HepG2 (cell line): ENCODE data around the gene KIFC1. TPM values are rescaled to one million over a fixed set of nuclear protein-coding genes. Genes with fewer than 3 reads are reported as not detected.

ENCODE experiments used
- ARHGAP35 ChIP-seq: sonication (generic); formaldehyde crosslinking; IDR thresholded peaks from 2 replicates; pipeline ENCODE4 v1.9.0; 2022; ENCODE audit warnings: mild to moderate bottlenecking, inconsistent platforms, moderate library complexity, missing genetic modification reagents, borderline replicate concordance
- ATRX ChIP-seq: sonication (generic); formaldehyde crosslinking; IDR thresholded peaks from 2 replicates; pipeline ENCODE4 v1.4.0; 2020; ENCODE audit warnings: missing genetic modification reagents, borderline replicate concordance
- BORCS8-MEF2B ChIP-seq: sonication (generic); formaldehyde crosslinking; IDR thresholded peaks from 2 replicates; pipeline ENCODE4 v1.8.0; 2022; ENCODE audit warnings: mild to moderate bottlenecking, missing genetic modification reagents
- CBX5 ChIP-seq: sonication (generic); formaldehyde crosslinking; IDR thresholded peaks from 2 replicates; pipeline ENCODE4 v1.4.0; 2020; ENCODE audit warnings: missing genetic modification reagents, borderline replicate concordance
- CENPT ChIP-seq: sonication (generic); formaldehyde crosslinking; IDR thresholded peaks from 2 replicates; pipeline ENCODE4 v1.8.0; 2022; ENCODE audit warnings: low read depth, mild to moderate bottlenecking, moderate library complexity, missing genetic modification reagents
- ESRRA ChIP-seq: sonication (generic); formaldehyde crosslinking; IDR thresholded peaks from 2 replicates; pipeline ENCODE4 v1.5.1; 2020; ENCODE audit warnings: mild to moderate bottlenecking, low read depth, missing genetic modification reagents
- FOXK1 ChIP-seq: sonication (generic); formaldehyde crosslinking; IDR thresholded peaks from 2 replicates; pipeline ENCODE4 v1.4.0; 2020; ENCODE audit warnings: low read depth, missing genetic modification reagents, borderline replicate concordance
- KDM2A ChIP-seq: sonication (generic); formaldehyde crosslinking; IDR thresholded peaks from 2 replicates; pipeline ENCODE4 v1.4.0; 2020; ENCODE audit warnings: low read depth, missing genetic modification reagents, borderline replicate concordance
- KLF11 ChIP-seq: IDR thresholded peaks from 2 replicates; pipeline ENCODE4 v1.6.1; 2016; ENCODE audit warnings: missing compliant biosample characterization
- KLF6 ChIP-seq: IDR thresholded peaks from 2 replicates; pipeline ENCODE4 v1.8.0; 2016; ENCODE audit warnings: missing biosample characterization, missing genetic modification reagents
- MAF1 ChIP-seq: sonication (generic); formaldehyde crosslinking; IDR thresholded peaks from 2 replicates; pipeline ENCODE4 v1.5.0; 2020; ENCODE audit warnings: missing genetic modification reagents, borderline replicate concordance
- MIXL1 ChIP-seq: IDR thresholded peaks from 2 replicates; pipeline ENCODE4 v1.6.1; 2016
- MXI1 ChIP-seq: IDR thresholded peaks from 3 replicates; pipeline ENCODE4 v1.6.1; 2012; ENCODE audit warnings: low read depth, low read length, inconsistent platforms, borderline replicate concordance
- NFE2L1 ChIP-seq: sonication (generic); formaldehyde crosslinking; IDR thresholded peaks from 2 replicates; pipeline ENCODE4 v1.4.0; 2020; ENCODE audit warnings: missing genetic modification reagents, mild to moderate bottlenecking, borderline replicate concordance
- NR3C1 ChIP-seq: sonication (generic); formaldehyde crosslinking; IDR thresholded peaks from 2 replicates; pipeline ENCODE4 v1.4.0; 2020; ENCODE audit warnings: missing genetic modification reagents
- RAD21 ChIP-seq: fragments of 450-650 bp; formaldehyde crosslinking; IDR thresholded peaks from 2 replicates; pipeline ENCODE4 v1.5.0; 2020; ENCODE audit warnings: mild to moderate bottlenecking
- ZNF160 ChIP-seq: sonication (generic); formaldehyde crosslinking; IDR thresholded peaks from 2 replicates; pipeline ENCODE4 v1.8.0; 2022; ENCODE audit warnings: mild to moderate bottlenecking, inconsistent platforms, missing genetic modification reagents
- ZNF496 ChIP-seq: sonication (generic); formaldehyde crosslinking; IDR thresholded peaks from 2 replicates; pipeline ENCODE4 v1.8.1; 2023; ENCODE audit warnings: mild to moderate bottlenecking, moderate library complexity, missing genetic modification reagents; ENCODE audit not compliant: insufficient replicate concordance
- ZSCAN30 ChIP-seq: sonication (generic); formaldehyde crosslinking; IDR thresholded peaks from 2 replicates; pipeline ENCODE4 v1.5.0; 2020; ENCODE audit warnings: mild to moderate bottlenecking, missing genetic modification reagents
- polyA plus RNA-seq, 8 experiments: library from polyadenylated mRNA; depleted of rRNA in 3 of 8; stranded (reverse) in 7 of 8; unstranded in 1 of 8; fragments of >200 nt; fragmentation: Illumina TruSeq in 4 of 8; extraction: Trizol in 4 of 8; gene quantifications; 2 replicates each; pipeline versions ENCODE4 v1.2.1 to v1.2.3, GENCODE V29; 2011 to 2016; ENCODE audit warnings: low read depth in 4 of 8, missing spikeins in 1 of 8, mixed read lengths in 1 of 8; ENCODE audit not compliant: insufficient read depth in 1 of 8
- total RNA-seq, 5 experiments: library from RNA; depleted of rRNA; stranded (reverse); fragments of >200 nt; fragmentation: Illumina TruSeq; extraction: Trizol; gene quantifications; 2 replicates each; pipeline ENCODE4 v1.2.3, GENCODE V29; 2016; ENCODE audit warnings: low read depth in 1 of 5
- TF ChIP-seq, protein P1 (sequence below): sonication (generic); formaldehyde crosslinking; conservative IDR thresholded peaks from 2 replicates; pipeline ENCODE4 v1.4.0; 2020; ENCODE audit warnings: missing genetic modification reagents
- TF ChIP-seq, protein P2 (sequence below): sonication (generic); formaldehyde crosslinking; IDR thresholded peaks from 2 replicates; pipeline ENCODE4 v1.8.1; 2023; ENCODE audit warnings: mild to moderate bottlenecking, inconsistent platforms, moderate library complexity, missing genetic modification reagents, borderline replicate concordance
- TF ChIP-seq, protein P3 (sequence below): sonication (generic); formaldehyde crosslinking; IDR thresholded peaks from 2 replicates; pipeline ENCODE4 v1.5.1; 2020; ENCODE audit warnings: mild to moderate bottlenecking, missing genetic modification reagents
- TF ChIP-seq, protein P4 (sequence below): sonication (generic); formaldehyde crosslinking; IDR thresholded peaks from 2 replicates; pipeline ENCODE4 v1.4.0; 2020; ENCODE audit warnings: mild to moderate bottlenecking, missing genetic modification reagents

KIFC1 gene
- total and polyA plus RNA-seq, 2 of the 13 experiments (the other 11 are each of a cell fraction or from before 2014, with no cell fraction given) = 25.0 to 45.5 TPM

DNA sequence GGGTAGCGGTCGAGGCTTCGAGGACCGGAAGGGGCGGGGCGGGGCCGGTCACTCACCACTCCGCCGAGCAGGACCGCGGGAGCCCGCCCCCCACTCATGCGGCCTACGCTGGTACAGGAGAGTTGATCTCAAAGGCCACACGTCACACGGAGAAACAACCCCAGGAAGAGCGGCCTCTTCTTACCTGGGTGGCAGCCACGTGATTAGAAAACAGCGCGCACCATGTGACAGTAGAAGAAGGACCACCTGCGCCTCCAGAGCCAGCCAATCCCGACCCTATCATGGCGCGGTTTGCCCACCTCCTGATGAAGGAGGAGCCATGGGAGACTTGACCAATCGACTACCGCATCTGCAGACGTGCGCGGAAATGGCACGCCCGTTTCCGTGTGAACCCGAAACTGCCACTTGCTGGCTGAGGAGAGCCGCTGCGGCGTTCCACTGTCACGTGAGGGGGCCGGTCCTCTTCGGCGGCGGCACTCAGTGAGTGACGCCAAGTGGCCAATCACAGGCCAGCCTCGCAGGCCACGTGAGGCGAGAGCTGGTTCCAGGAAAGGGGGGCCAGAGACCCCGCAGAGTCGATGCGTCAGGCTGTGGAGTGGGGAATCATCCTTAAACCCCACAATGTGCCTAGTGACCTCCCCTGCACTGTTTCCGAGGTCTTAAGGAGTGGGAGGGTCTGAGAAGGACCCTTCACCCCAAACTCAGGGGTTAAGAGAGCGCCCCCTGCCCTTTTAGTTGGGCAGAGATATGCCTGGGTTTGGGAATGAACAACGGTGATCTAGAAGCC is 26.5 kb downstream of the KIFC1 start, which contains the start of gene CUTA (continued):
- no peak for TF ChIP-seq NFE2L1 (CRISPR knock-in tag)
- 0 out of 2 replicates have a peak, but pooled peaks have one; percentile 47 for TF ChIP-seq MAF1 (CRISPR knock-in tag)
- TF ChIP-seq KDM2A (CRISPR knock-in tag) = peak; percentile 71
- TF ChIP-seq MIXL1 = peak; percentile 15; the same call in 1 of the 2 replicates
- TF ChIP-seq, protein P1, sequence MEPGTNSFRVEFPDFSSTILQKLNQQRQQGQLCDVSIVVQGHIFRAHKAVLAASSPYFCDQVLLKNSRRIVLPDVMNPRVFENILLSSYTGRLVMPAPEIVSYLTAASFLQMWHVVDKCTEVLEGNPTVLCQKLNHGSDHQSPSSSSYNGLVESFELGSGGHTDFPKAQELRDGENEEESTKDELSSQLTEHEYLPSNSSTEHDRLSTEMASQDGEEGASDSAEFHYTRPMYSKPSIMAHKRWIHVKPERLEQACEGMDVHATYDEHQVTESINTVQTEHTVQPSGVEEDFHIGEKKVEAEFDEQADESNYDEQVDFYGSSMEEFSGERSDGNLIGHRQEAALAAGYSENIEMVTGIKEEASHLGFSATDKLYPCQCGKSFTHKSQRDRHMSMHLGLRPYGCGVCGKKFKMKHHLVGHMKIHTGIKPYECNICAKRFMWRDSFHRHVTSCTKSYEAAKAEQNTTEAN = peak; percentile 88
- TF ChIP-seq, protein P2, sequence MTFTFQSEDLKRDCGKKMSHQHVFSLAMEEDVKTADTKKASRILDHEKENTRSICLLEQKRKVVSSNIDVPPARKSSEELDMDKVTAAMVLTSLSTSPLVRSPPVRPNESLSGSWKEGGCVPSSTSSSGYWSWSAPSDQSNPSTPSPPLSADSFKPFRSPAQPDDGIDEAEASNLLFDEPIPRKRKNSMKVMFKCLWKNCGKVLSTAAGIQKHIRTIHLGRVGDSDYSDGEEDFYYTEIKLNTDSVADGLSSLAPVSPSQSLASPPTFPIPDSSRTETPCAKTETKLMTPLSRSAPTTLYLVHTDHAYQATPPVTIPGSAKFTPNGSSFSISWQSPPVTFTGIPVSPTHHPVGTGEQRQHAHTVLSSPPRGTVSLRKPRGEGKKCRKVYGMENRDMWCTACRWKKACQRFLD (CRISPR knock-in tag) = peak; percentile 89
- TF ChIP-seq KLF6 (CRISPR knock-in tag) = peak; percentile 91
- TF ChIP-seq, protein P3, sequence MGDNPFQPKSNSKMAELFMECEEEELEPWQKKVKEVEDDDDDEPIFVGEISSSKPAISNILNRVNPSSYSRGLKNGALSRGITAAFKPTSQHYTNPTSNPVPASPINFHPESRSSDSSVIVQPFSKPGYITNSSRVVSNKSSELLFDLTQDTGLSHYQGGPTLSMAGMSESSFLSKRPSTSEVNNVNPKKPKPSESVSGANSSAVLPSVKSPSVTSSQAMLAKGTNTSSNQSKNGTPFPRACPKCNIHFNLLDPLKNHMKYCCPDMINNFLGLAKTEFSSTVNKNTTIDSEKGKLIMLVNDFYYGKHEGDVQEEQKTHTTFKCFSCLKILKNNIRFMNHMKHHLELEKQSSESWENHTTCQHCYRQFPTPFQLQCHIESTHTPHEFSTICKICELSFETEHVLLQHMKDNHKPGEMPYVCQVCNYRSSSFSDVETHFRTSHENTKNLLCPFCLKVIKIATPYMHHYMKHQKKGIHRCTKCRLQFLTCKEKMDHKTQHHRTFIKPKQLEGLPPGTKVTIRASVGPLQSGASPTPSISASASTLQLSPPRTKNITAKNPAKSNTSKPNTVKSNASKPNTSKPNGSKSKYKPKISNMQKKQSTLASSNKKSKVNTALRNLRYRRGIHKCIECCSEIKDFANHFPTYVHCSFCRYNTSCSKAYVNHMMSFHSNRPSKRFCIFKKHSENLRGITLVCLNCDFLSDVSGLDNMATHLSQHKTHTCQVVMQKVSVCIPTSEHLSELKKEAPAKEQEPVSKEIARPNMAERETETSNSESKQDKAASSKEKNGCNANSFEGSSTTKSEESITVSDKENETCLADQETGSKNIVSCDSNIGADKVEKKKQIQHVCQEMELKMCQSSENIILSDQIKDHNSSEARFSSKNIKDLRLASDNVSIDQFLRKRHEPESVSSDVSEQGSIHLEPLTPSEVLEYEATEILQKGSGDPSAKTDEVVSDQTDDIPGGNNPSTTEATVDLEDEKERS = no peak
- TF ChIP-seq ZSCAN30 = no peak
- TF ChIP-seq ESRRA = peak; percentile 73; the same call in 1 of the 2 replicates
- no peak for TF ChIP-seq ZNF496 (CRISPR knock-in tag)
- peak; percentile 93; the same call in 2 of the 3 replicates for TF ChIP-seq MXI1
- TF ChIP-seq, protein P4, sequence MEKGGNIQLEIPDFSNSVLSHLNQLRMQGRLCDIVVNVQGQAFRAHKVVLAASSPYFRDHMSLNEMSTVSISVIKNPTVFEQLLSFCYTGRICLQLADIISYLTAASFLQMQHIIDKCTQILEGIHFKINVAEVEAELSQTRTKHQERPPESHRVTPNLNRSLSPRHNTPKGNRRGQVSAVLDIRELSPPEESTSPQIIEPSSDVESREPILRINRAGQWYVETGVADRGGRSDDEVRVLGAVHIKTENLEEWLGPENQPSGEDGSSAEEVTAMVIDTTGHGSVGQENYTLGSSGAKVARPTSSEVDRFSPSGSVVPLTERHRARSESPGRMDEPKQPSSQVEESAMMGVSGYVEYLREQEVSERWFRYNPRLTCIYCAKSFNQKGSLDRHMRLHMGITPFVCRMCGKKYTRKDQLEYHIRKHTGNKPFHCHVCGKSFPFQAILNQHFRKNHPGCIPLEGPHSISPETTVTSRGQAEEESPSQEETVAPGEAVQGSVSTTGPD (CRISPR knock-in tag) = no peak
- TF ChIP-seq FOXK1 (CRISPR knock-in tag) = peak; percentile 88
- TF ChIP-seq RAD21 (CRISPR knock-in tag) = no peak
- no peak; the same call in 1 of the 2 replicates for TF ChIP-seq ARHGAP35 (CRISPR knock-in tag)
- TF ChIP-seq BORCS8-MEF2B (CRISPR knock-in tag) = no peak; the same call in 1 of the 2 replicates
- TF ChIP-seq ZNF160 (CRISPR knock-in tag) = peak; percentile 70; the same call in 1 of the 2 replicates
- TF ChIP-seq KLF11 (CRISPR knock-in tag) = peak; percentile 57; the same call in 1 of the 2 replicates
- TF ChIP-seq ATRX (CRISPR knock-in tag) = 0 out of 2 replicates have a peak, but pooled peaks have one; percentile 19
- no peak for TF ChIP-seq CENPT (CRISPR knock-in tag)
- peak; percentile 69; the same call in 1 of the 2 replicates for TF ChIP-seq CBX5 (CRISPR knock-in tag)
- TF ChIP-seq NR3C1 (CRISPR knock-in tag) = no peak
